Activated naive CD4-positive, alpha-beta T cell (primary cell): ENCODE measurements around the gene INSR.
"Not testable (repeated sequence)": the region's sequence is repeated elsewhere in the genome, so short reads cannot be mapped to it uniquely, and the experiment has no call there.

Experiments
- DNase-seq, 4 experiments: peaks; one replicate each; lab custom pipeline; 2025; lab: John Stamatoyannopoulos, UW

The INSR gene

DNA sequence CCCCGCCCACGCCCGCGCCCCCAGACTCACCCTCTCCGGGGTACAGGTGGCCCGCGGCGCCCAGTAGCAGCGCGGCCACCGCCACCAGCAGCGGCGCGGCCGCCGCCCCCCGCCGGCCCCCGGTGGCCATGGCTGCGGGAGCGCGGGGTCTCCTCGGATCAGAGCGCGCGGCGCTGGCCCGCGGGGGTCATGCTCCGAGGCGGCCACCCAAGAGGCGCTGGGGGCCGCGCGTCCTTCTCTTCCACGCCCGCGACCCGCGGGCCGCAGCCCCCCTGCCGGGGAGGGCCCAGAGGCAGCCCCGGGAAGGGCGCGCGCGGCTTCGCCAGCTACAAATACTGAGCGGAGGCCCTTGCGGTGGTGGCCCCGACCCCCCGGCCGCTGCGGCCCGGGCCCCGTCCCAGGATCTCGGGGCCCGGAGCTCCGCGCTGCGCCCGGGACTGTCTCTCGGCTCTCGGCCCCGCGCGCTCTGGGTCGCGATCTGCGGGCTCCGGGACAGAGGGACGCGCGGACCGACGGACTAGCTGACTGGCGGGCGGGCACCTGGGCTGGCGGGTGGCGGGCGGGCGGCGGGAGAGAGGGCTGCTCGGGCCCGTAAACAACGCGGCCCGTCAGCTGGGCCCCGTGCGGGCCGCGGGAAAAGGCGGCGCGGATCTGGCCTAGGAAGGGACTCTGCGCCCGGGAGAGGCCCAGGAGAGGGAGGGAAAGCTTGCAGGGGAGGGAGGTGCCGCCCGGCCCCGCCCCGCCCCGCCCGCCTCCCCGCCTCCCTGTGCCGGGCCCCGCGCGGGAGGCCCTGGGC lies at the start of gene INSR:
TSS of gene INSR (minus strand) at position 653 of the 796 bp plus-strand sequence. CDS start at position 130, 523 bp downstream.
- DNase-seq = peak in 2 of 4 experiments; percentile 16 to 36

DNA sequence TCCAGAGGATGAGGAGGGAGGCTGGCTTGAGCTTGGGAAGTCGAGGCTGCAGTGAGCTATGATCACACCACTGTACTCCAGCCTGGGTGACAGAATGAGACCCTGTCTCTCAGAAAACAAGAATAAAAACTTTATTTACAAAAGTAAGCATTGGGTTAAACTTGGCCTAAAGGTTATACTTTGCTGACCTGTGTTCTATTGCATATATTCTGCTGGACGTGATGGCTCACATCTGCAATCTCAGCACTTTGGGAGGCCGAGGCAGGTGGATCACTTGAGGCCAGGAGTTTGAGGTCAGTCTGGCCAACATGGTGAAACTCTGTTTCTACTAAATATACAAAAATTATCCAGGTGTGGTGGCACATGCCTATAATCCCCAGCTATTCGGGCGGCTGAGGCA lies 47.9 kb upstream of the INSR start:
- DNase-seq = no peak

DNA sequence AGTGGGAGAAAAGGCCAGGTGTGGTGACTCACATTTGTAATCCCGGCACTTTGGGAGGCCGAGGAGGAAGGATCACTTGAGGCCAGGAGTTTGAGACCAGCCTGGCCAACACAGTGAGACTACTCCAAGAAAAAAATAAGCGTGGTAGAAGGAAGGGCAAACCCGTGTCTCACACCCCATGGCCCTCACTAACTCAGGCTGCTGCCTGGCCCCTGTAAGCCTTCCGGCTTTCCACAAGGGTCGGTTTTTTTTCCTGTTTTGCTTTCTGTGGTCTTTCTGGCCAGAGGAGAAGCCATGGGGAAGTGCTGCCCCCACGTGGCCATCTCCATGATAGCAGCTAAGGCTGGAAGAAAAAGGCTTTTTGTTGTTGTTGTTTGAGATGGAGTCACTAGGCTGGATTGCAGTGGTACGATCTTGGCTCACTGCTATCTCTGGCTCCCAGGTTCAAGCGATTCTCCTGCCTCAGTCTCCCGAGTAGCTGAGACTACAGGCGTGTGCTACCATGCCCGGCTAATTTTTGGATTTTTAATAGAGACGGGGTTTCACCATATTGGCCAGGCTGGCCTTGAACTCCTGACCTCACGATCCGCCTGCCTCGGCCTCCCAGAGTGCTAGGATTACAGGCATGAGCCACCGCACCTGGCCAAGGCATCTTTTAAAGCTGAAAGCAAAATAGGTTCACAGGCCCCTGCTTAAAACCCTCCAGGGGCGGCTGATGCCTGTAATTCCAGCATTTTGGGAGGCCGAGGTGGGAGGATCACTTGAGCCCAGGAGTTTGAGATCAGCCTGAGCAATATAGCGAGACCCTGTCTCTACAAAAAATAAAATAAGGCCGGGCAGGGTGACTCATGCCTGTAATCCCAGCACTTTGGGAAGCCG lies 47.0 kb upstream of the INSR start:
- DNase-seq = peak; percentile 69 to 89 (median 86)

DNA sequence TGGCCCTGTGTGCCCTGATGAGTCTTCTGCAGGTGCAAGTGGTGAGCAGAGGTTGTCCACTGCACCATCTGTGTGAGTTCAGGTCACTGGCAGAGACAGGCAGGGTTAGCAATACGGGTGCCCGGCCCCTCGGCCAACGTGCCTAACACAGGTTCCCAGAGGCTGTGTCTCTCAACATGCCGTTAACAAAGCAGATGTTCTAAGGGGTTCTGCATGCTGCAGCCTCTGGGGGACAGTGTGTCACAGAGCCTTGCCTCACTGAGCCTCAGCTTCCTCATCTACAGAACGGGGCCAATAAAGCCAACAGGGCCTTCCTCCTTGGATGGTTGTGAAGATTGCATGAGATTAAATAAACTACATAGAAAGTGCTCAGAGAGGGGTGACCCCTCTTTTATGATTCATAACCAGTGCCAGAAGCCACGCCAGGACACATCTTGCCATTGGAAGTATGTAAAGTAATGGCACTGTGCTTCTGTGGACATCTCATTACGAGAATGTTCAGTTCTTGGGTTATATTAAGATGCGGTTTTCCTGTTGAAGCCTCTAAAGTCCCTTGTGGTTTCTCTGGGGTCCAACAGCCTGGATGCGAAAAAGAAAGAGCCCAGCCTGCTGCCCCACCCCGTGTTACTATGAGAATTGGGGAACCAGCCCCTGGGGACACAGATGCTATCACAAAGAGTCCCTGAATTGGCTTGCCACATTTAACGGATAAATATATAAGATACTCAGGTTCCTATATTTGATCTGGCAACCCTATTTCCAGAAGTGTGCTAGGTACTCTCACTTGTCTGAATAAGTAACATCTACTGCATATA lies 43.4 kb upstream of the INSR start:
- DNase-seq = no peak

DNA sequence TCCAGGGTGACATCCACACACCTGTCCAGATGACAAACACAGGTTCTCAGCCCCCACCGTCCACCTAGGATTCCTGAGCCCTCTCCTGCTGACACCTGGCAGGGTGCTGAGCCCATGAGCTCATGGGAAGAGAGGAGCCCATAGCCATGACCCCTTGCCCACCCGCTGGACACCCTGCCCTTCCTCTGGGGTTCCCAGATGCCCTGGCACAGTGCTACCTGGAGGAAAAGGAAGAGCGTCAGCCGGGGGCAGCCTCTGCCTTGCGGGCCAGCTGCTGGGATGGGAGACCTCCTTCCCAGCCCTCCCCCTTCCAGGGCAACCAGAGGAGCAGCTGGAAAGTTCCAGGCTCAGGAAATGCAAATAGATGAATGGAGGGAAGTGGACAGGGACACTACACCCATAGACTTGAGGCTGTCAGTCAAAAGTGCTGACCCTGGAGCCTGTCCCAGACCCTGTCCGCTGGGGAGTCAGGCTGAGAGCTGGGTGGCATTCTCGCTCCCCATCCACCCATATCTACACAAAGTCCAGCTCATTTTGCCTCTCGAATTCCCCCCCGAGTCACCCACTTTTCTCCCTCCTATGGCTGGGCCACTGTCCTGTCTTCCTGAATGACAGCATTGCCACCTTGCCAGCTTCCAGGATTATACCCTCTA lies 42.2 kb upstream of the INSR start:
- no peak for DNase-seq

DNA sequence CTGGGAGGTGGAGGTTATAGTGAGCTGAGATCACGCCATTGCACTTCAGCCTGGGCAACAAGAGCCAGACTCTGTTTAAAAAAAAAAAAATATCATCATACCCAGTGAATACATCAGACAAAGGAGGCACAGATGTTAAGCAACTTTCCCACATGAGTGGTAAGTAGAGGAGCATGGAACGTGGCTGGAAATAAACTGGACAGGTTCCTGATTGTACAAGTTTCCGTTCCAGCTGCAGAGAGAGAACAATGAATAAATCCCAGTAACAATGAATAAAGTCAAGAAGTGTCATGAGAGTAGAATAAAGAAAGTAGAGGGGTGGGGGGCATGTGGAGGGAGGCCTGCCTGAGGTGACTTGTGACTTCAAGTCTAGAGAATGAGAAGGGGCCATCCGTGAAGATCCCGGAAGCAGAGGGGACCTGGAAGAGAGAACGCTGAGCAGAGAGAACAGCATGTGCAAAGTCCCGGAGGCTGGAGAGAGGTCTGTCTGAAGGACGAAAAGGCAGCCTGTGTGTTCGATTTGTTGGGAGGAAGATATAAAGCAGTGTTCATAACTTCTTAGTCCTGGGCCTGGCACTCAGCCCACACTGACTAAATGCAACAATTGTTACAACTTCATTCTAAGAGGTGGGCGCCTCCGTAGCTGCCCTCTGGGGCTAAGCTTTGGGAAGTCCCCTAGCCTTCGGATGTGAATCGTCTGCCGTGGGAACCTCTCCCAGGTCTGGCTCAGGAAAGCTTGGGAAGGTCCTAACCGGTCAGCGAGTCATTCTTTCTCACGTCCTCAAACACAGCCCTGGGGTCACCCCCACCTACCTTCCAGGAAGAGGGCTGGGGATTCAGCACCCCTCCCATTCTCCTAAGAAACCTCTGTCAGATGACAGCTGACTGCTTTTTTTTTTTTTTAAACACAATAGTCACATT lies 39.2 kb upstream of the INSR start:
- no peak for DNase-seq

DNA sequence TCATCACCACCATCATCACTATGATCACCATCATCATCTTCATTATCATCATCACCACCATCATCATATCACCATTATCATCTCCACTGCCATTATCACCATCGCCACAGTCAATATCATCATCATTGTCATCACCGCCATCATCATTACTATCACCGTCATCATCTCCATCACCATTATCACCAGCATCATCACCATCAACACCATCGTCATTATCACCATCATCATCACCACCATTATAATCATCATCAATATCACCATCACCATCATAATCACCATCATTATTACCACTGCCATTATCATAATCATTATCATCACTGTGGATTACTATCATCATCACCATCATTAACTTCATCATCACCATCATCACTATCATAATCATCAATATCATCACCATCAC lies 37.2 kb upstream of the INSR start:
- DNase-seq = no peak

DNA sequence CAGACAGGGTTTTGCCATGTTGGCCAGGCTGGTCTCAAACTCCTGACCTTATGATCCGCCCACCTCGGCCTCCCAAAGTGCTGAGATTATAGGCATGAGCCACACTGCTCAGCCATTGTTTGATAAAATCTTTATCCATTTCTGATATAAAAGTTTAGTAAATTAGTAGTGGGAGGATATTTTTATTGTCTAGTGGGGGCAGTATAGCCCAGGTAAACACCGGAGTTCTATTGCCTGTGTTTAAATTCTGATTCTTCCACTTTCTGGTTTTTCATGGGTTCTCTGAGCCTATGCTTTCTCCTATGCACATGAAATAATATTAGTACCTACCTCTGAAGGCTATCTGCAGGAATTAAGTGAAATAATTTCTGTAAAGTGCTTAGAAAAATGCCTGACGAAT lies 34.4 kb upstream of the INSR start:
- no peak for DNase-seq

DNA sequence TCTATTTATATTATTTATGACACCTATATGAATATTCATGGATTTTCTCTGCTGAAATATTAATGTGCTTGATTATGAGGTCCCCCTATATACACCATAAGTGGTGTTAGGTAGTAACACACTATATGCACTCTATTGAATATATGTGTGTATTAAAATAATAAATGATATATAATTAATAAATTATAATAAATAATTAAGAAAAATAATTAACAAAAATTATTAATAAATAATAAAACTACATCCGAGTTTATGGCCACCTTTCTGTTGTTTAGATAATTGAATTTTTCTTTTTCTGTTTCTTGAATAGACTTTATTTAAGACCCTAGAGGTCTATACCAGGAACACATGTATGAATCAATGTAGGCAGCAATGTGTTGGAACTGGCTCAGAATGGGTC lies 33.6 kb upstream of the INSR start:
- no peak for DNase-seq

DNA sequence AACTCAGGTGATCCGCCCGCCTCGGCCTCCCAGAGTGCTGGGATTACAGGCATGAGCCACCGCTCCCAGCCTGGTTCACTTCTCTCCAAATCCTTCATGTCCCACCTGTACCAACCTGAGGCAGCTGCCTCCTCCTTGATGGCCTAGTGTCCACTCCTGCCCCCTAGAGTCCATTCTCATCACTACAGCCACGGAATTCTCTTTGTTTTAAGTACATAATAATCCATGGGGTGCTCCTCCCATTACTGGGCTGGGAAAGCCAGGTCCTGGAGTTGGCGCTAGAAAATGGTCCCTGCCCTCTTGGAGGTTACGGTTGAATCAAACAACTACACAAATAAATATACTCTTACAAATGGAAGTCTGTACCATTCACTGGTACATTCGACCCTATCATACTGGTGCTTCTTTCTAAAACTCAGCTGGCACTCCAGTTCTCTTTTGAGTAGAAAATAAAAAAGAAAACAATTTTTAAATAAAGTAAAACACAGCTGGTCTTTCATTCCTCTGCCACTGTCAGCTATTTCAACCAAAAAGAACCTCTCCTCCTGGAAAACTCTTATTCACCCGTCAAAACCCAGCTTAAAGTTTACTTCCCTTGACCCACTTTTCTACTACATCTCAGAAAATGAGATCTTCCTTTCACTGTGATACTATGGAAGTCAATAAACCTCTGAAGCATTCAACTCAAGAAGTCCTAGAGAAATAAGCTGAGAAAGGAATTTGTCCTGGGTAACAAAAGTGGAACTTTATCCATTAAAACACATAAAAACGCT lies 32.1 kb upstream of the INSR start:
- DNase-seq = no peak

DNA sequence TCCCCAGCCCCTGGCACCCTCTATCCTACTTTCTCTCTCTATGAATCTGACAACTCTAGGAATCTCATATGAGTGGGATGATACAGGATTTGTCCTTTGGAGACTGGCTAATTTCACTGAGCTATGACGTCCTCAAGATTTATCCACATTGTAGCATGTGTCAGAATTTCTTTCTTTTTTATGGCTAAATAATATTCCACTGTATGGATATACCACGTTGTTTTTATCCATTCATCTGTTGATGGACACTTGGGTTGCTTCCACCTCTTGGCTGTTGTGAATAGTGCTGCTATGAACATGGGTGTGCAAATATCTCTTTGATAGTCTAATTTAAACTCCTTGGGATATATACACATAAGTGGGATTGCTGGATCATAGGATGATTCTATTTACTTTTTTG lies 24.0 kb upstream of the INSR start:
- no peak for DNase-seq

DNA sequence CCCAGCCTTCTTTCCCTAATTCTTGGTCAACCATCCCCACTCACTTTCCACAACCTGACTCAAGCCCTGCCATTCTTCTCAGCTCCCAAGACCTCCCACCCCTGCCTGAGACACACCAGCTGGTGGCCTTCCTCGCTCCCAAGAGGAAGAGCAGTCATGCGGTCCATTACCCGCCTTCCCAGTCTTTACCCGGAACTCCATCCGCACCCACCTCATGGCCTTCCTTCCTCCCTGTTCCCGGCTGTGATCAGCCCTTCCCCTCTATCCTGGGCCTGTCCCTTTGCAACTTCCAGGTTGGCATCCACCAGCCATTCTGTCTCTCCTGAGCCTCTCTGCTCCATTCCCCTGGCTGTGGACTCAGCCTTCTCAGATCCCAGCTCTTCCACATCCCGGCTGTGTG lies 18.6 kb upstream of the INSR start:
- DNase-seq = no peak

DNA sequence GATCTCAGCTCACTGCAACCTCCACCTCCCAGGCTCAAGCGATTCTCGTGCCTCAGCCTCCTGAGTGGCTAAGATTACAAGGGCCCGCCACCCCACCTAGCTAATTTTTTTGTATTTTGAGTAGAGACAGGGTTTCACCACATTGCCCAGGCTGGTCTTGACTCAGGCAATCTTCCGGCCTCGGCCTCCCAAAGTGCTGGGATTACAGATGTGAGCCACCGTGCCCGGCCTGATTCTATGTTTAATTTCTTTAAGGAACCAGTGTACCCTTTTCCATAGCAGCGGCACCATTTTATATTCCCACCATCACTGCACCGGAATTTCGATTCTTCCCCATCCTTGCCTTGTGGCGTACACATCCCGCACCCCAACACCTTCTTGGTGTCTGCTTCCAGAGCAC lies 17.7 kb upstream of the INSR start:
- DNase-seq = no peak

DNA sequence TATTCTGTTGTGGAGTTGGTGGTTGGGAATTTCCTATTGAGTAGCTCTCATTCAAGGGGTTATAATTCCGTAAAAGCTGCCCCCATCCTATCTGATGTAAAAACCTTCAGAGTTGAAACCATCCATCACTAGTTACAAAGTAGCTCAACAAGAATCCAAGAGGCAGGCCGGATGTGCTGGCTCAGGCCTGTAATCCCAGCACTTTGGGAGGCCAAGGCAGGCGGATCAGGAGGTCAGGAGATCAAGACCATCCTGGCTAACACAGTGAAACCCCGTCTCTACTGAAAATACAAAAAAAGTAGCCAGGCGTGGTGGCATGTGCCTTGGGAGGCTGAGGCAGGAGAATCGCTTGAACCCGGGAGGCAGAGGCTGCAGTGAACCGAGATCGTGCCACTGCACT lies 14.1 kb upstream of the INSR start:
- not testable (repeated sequence) for DNase-seq

DNA sequence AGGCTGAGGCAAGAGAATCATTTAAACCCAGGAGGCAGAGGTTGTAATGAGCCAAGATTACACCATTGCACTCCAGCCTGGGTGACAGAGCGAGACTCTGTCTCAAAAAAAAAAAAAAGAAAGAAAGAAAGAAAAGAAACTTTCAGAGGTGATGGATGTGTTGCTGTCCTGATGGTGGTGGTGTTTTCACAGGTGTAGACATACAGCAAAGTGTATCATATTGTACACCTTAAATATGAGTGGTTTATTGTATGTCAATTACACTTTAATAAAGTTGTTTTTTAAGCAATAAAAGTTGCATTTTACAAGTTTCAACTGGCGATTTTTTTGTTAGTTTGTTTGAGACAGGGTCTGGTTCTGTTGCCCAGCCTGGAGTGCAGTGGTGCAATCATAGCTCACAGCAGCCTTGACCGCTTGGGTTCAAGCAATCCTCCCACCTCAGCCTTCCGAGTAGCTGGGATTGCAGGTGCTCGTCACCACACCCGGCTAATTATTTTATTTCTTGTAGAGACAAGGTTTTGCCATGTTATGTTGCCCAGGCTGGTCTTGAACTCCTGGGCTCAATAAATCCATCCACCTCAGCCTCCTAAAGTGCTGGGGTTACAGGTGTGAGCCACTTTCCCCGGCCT lies 13.5 kb upstream of the INSR start:
- no peak for DNase-seq

DNA sequence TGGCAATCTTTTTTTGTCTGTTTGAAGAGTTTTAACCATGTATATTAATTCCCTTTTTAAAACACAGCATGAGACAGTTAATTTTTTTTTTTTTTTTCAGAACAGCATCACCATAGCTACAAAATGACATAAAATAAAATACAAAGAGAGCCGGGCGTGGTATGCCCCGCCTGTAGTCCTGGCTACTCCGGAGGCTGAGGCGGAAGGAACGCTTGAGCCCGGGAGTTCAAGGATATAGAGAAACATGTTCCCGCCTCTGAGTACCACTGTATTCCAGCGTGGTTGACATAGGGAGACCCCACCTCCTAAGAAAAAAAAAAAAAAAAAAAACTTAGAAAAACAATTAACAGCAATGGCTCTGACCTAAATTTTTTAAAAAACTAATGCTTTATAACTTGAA lies 10.0 kb upstream of the INSR start:
- no peak for DNase-seq

DNA sequence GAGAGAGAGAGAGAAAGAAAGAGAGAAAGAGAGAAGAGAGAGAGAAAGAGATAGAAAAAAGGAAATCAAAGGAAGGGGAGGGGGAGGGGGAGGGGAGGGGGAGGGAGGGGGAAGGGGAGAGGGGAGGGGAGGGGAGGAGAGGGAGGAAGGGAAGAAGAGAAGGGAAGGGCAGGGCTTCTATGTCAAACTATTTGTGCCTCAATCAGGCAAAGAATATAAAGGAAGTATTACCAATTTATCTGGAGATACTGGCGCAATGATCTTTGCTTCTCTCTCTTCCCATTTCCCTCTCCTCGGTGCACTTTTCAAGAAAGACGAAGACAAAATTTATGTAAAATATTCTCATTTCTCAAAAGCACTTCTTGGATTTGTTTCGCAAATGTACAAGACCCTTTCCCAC lies 9.3 kb upstream of the INSR start:
- DNase-seq = no peak

DNA sequence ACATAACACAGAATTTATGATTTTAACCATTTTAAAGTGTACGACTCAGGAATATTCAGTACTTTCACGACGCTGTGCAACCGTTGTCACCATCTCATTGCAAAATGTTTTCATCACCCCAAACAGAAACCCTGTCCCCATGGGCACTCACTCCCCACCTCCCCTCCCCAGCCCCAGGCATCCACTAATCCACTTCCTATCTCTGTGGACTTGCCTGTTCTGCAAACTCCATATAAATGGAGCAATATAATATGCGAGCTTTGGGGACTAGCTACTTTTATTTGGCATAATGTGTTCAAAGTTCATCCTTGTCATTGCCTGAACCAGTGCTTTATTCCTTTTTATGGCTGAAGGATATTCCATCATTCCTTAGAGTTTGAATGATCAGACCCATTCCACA lies 7.3 kb upstream of the INSR start:
- DNase-seq = no peak

DNA sequence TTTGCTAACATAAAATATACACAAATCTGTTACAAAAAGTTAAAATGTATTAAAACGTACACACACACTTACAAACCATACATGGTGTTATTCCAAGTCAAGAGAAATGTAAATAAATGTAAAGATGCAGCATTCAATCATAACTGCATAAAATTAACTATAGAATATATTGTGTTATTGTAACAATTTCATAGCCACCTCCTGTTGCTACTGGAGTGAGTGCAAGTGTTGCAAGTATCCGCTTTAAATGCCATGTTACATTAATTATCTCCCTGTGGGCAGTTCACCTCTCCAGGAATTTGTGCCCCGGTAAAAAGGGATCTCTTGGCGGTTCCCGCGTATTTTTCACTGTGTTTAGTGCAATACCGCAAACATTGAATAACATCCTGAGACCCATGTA lies 3.5 kb upstream of the INSR start:
- DNase-seq = no peak
